Stomach (tissue), 9 donors: ENCODE results near the gene HIGD2A. TPM values are rescaled to one million over a fixed set of nuclear protein-coding genes. Genes with fewer than 3 reads are reported as not detected.

Experiments used
- DNase-seq, 2 donors: peaks; one replicate each; pipeline versions ENCODE4 v3.0.0 to v3.0.0-alpha.2; 2013 to 2019
- H3K27ac ChIP-seq, 5 donors: fragments of 200-600 bp in 4 of 5; sonication (generic) in 4 of 5; one replicate each; pipeline ENCODE4 v1.5.1; 2013 to 2019; ENCODE audit warnings: mild to moderate bottlenecking in 1 of 5, moderate library complexity in 1 of 5
- H3K27me3 ChIP-seq, 3 donors: fragments of 200-600 bp; sonication (generic); one replicate each; pipeline ENCODE4 v1.5.1; 2017 to 2019; ENCODE audit warnings: mixed run types in 1 of 3
- H3K36me3 ChIP-seq, 4 donors: fragments of 200-600 bp; sonication (generic); 1 replicate in 3 of 4; 2 replicates in 1 of 4; pipeline ENCODE4 v1.5.1; 2016 to 2019
- H3K4me1 ChIP-seq, 4 donors: fragments of 200-600 bp; sonication (generic); one replicate each; pipeline ENCODE4 v1.5.1; 2016 to 2019
- H3K4me3 ChIP-seq, 4 donors: fragments of 200-600 bp; sonication (generic) in 3 of 4; one replicate each; pipeline ENCODE4 v1.5.1; 2016 to 2019; ENCODE audit warnings: mild to moderate bottlenecking in 1 of 4
- H3K9me3 ChIP-seq, 4 donors: fragments of 200-600 bp; sonication (generic); one replicate each; pipeline ENCODE4 v1.5.1; 2016 to 2019
- CTCF ChIP-seq, 7 experiments: fragments of 450-650 bp in 4 of 7; fragments of 200-600 bp in 3 of 7; sonication (generic) in 3 of 7; IDR thresholded peaks; one replicate each; pipeline ENCODE4 v1.5.1; 2016 to 2019; ENCODE audit warnings: antibody characterized with exemption in 7 of 7, control low read depth in 2 of 7, mild to moderate bottlenecking in 1 of 7
- EP300 ChIP-seq: sonication (generic); formaldehyde crosslinking; IDR thresholded peaks from one replicate; pipeline ENCODE4 v1.6.1; 2017; ENCODE audit warnings: antibody characterized with exemption
- POLR2A ChIP-seq, 4 donors: fragments of 450-650 bp; IDR thresholded peaks; one replicate each; pipeline ENCODE4 v1.6.1; 2016; ENCODE audit warnings: antibody characterized with exemption in 4 of 4, control low read depth in 2 of 4, mild to moderate bottlenecking in 1 of 4, moderate library complexity in 1 of 4
- POLR2AphosphoS5 ChIP-seq, 3 donors: sonication (generic); formaldehyde crosslinking; IDR thresholded peaks; one replicate each; pipeline ENCODE4 v1.6.1; 2016; ENCODE audit warnings: antibody characterized with exemption in 3 of 3
- WGBS, 5 donors: extraction: QIAGEN DNeasy Blood & Tissue Kit in 3 of 5; methylation state at CpG; one replicate each; pipeline versions ENCODE4 v1.1.5 to v1.1.7; 2013 to 2018; 5-methylcytosine and 5-hydroxymethylcytosine counted together
- intact Hi-C: fragments of 100-400 bp; cut with DNase I; formaldehyde crosslinking; loops from one replicate; pipeline ENCODE4 v1.15.1; 2023; ENCODE audit warnings: low total_unique reads
- polyA plus RNA-seq, 3 donors: library from polyadenylated mRNA; stranded (reverse); fragments of 200-250 nt; gene quantifications; one replicate each; pipeline ENCODE4 v1.2.3, GENCODE V29; 2013
- total RNA-seq, 5 donors: library from RNA; depleted of rRNA; stranded (reverse); fragments of >200 nt; gene quantifications; one replicate each; pipeline versions ENCODE4 v1.1.0 to v1.2.3, GENCODE V29; 2014 to 2016
- donor health status: healthy with polysubstance abuse.
- donor health status: Bipolar disorder and iron deficiency.
- donor health status: healthy.

The HIGD2A gene
- total and polyA plus RNA-seq, 8 donors = 47.2 to 248 (median 216) TPM

GRCh38 chr5:176360894-176361436, 27.6 kb upstream of the HIGD2A start:
- intact Hi-C loops = no loop called here
- DNase-seq = no peak
- Histone ChIP-seq H3K27ac (peak overlapping the region; percentile 72 to 89 (median 87)), H3K27me3 (peaks cover 0 to 7% (median 2%) of the 10 kb centered on the region in 3 donors), H3K9me3 (no peaks in the 10 kb centered on the region), H3K36me3 (peaks cover 5 to 34% (median 33%) of the 10 kb centered on the region in 4 donors), H3K4me3 (peak overlapping the region; percentile 80 to 98 (median 84)), H3K4me1 (peaks cover 15 to 52% (median 41%) of the 10 kb centered on the region in 4 donors)
- 1 to 3% (median 1%) methylated on average over 27 of the region's 27 CpGs for WGBS, 5 donors
- TF ChIP-seq POLR2A (IDR thresholded peaks at IDR 0.05) = no peak
- TF ChIP-seq EP300 = no peak
- no peak for TF ChIP-seq CTCF (IDR thresholded peaks at IDR 0.05)
- no peak for TF ChIP-seq POLR2AphosphoS5 (IDR thresholded peaks at IDR 0.05)

- Histone ChIP-seq H3K4me3 (peak within 1 kb of the TSS; percentile 80 to 98 (median 84)), H3K4me1 (peaks cover 20 to 59% (median 47%) of the 10 kb centered on the region in 4 donors), H3K9me3 (no peaks in the 10 kb centered on the region), H3K36me3 (peaks cover 5 to 27% (median 26%) of the 10 kb centered on the region in 4 donors), H3K27me3 (peaks cover 0 to 12% (median 6%) of the 10 kb centered on the region in 3 donors), H3K27ac (peak within 1 kb of the TSS; percentile 72 to 89 (median 87))
- TF ChIP-seq POLR2A (IDR thresholded peaks at IDR 0.05) (peak in 2 of 4 donors; percentile 40 to 55), EP300 (no peak), POLR2AphosphoS5 (IDR thresholded peaks at IDR 0.05) (peak; percentile 72 to 98 (median 97)), CTCF (IDR thresholded peaks at IDR 0.05) (peak in 2 of 7 experiments; percentile 3 to 35)
- peak; percentile 94 to 98 for DNase-seq
- WGBS, 5 donors = 1 to 3% (median 1%) methylated on average over 32 to 56 of the region's 56 CpGs
- intact Hi-C loops = no loop called here
Measured at GRCh38 chr5:176361437-176362232, 26.9 kb upstream of the HIGD2A start, which contains the start of gene KIAA1191. Gene KIAA1191 (minus strand): TSS chr5:176361764. CDS start chr5:176359508, 2,256 bp downstream.

- TF ChIP-seq CTCF (IDR thresholded peaks at IDR 0.05) (no peak), POLR2AphosphoS5 (IDR thresholded peaks at IDR 0.05) (no peak), POLR2A (IDR thresholded peaks at IDR 0.05) (no peak), EP300 (no peak)
- Histone ChIP-seq H3K9me3 (no peaks in the 10 kb centered on the region), H3K4me1 (peaks cover 20 to 61% (median 48%) of the 10 kb centered on the region in 4 donors), H3K27ac (peak overlapping the region in 4 of 5 donors; percentile 72 to 89 (median 86)), H3K36me3 (peaks cover 5 to 23% (median 22%) of the 10 kb centered on the region in 4 donors), H3K27me3 (peaks cover 0 to 12% (median 6%) of the 10 kb centered on the region in 3 donors), H3K4me3 (peak overlapping the region; percentile 80 to 98 (median 84))
- intact Hi-C loops = no loop called here
- no peak for DNase-seq
- WGBS, 5 donors = 66 to 71% (median 68%) methylated on average over 8 of the region's 8 CpGs
Measured at GRCh38 chr5:176362233-176362490, 26.4 kb upstream of the HIGD2A start.

- Histone ChIP-seq H3K27ac (peak overlapping the region; percentile 48 to 83 (median 58)), H3K27me3 (peaks cover 0 to 12% (median 6%) of the 10 kb centered on the region in 3 donors), H3K4me3 (peak overlapping the region; percentile 70 to 92 (median 82)), H3K4me1 (peaks cover 14 to 40% (median 36%) of the 10 kb centered on the region in 4 donors), H3K9me3 (no peaks in the 10 kb centered on the region), H3K36me3 (peaks cover 0 to 25% (median 17%) of the 10 kb centered on the region in 4 donors)
- intact Hi-C loops = no loop called here
- no peak for DNase-seq
- WGBS, 5 donors = 27 to 34% (median 29%) methylated on average over 23 to 28 of the region's 28 CpGs
- TF ChIP-seq POLR2A (IDR thresholded peaks at IDR 0.05) (no peak), EP300 (no peak), CTCF (IDR thresholded peaks at IDR 0.05) (no peak), POLR2AphosphoS5 (IDR thresholded peaks at IDR 0.05) (no peak)
Measured at GRCh38 chr5:176364765-176365350, 23.7 kb upstream of the HIGD2A start.
